HG03045 (cell line): Measurements from ENCODE around the gene TEAD1.

Source experiments
- ATAC-seq: cut with Tn5 transposase; IDR thresholded peaks from one replicate; pipeline ENCODE4 v1.9.1; 2021; ENCODE audit warnings: mild to moderate bottlenecking, moderate library complexity; ENCODE audit not compliant: unreplicated experiment

TEAD1 gene

GRCh38 chr11:12829540-12830314, 155.5 kb downstream of the TEAD1 start:
- ATAC-seq = no peak

- ATAC-seq = no peak
Measured at GRCh38 chr11:12831471-12832202, 157.4 kb downstream of the TEAD1 start.

- ATAC-seq = no peak
Measured at GRCh38 chr11:12832480-12833224, 158.4 kb downstream of the TEAD1 start.

- ATAC-seq = no peak
Measured at GRCh38 chr11:12834166-12834565, 159.9 kb downstream of the TEAD1 start.

- ATAC-seq = no peak
Measured at GRCh38 chr11:12834630-12835029, 160.4 kb downstream of the TEAD1 start.

GRCh38 chr11:12835286-12835685, 161.1 kb downstream of the TEAD1 start:
- no peak for ATAC-seq

GRCh38 chr11:12838463-12839123, 164.4 kb downstream of the TEAD1 start:
- ATAC-seq = no peak

- ATAC-seq = no peak
Measured at GRCh38 chr11:12840871-12841660, 166.8 kb downstream of the TEAD1 start.

- no peak for ATAC-seq
Measured at GRCh38 chr11:12841946-12842630, 167.9 kb downstream of the TEAD1 start.

- no peak for ATAC-seq
Measured at GRCh38 chr11:12842933-12843636, 168.9 kb downstream of the TEAD1 start.

GRCh38 chr11:12845163-12845562, 170.9 kb downstream of the TEAD1 start:
- ATAC-seq = no peak

- no peak for ATAC-seq
Measured at GRCh38 chr11:12845739-12846358, 171.6 kb downstream of the TEAD1 start.

GRCh38 chr11:12846786-12847615, 172.8 kb downstream of the TEAD1 start:
- ATAC-seq = no peak

GRCh38 chr11:12848413-12848812, 174.2 kb downstream of the TEAD1 start:
- ATAC-seq = no peak

GRCh38 chr11:12853325-12853651, 179.1 kb downstream of the TEAD1 start:
- ATAC-seq = no peak

- ATAC-seq = no peak
Measured at GRCh38 chr11:12853652-12854296, 179.6 kb downstream of the TEAD1 start.

- no peak for ATAC-seq
Measured at GRCh38 chr11:12854297-12854661, 180.1 kb downstream of the TEAD1 start.
